Measurements from ENCODE around the gene GULP1.
"Not testable (repeated sequence)": the region's sequence is repeated elsewhere in the genome, so short reads cannot be mapped to it uniquely, and the experiment has no call there.

DNA sequence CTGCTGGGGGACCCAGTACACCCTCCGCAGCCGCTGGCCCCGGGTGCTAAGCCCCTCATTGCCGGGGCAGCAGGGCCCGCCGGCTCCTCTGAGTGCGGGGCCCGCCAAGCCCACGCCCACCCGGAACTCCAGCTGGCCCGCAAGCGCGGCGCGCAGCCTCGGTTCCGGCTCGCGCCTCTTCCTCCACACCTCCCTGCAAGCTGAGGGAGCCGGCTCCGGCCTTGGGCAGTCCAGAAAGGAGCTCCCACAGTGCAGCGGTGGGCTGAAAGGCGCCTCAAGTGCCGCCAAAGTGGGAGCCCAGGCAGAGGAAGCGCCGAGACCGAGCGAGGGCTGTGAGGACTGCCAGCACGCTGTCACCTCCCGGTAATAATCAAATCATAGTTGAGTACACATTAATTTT lies 314.9 kb downstream of the GULP1 start:
- not testable (repeated sequence) for TF ChIP-seq EZH2 (IDR thresholded peaks at IDR 0.05; ENCODE audit: insufficient read depth, low read length)
- TF ChIP-seq, protein P1, sequence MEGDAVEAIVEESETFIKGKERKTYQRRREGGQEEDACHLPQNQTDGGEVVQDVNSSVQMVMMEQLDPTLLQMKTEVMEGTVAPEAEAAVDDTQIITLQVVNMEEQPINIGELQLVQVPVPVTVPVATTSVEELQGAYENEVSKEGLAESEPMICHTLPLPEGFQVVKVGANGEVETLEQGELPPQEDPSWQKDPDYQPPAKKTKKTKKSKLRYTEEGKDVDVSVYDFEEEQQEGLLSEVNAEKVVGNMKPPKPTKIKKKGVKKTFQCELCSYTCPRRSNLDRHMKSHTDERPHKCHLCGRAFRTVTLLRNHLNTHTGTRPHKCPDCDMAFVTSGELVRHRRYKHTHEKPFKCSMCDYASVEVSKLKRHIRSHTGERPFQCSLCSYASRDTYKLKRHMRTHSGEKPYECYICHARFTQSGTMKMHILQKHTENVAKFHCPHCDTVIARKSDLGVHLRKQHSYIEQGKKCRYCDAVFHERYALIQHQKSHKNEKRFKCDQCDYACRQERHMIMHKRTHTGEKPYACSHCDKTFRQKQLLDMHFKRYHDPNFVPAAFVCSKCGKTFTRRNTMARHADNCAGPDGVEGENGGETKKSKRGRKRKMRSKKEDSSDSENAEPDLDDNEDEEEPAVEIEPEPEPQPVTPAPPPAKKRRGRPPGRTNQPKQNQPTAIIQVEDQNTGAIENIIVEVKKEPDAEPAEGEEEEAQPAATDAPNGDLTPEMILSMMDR (IDR thresholded peaks at IDR 0.05; ENCODE audit: insufficient read depth, low read depth, low read length): not testable (repeated sequence)

Measured in astrocyte (in vitro differentiated cells and primary cell).